Measurements from ENCODE around the gene PRMT7. TPM values are rescaled to one million over a fixed set of nuclear protein-coding genes. Genes with fewer than 3 reads are reported as not detected.

Gene PRMT7
- polyA plus RNA-seq, 3 donors, result 15.0 to 41.1 (median 15.2) TPM

GRCh38 chr16:68344252-68344651 is 33.4 kb downstream of the PRMT7 start:
- H3K4me2 ChIP-seq (replicated peaks; ENCODE audit: extremely low read depth, low read length, poor library complexity, severe bottlenecking), result no peak overlapping the region
- H4K20me1 ChIP-seq (ENCODE audit: insufficient read depth, low read length), result no peaks in the 10 kb centered on the region
- no peaks in the 10 kb centered on the region for H3K4me1 Mint-ChIP-seq
- 97% methylated on average over 10 of the region's 11 CpGs for WGBS (ENCODE audit: insufficient coverage)
- no peak for DNase-seq
- H3K4me3 Mint-ChIP-seq, result no peak overlapping the region
- no peak overlapping the region for H3K9ac ChIP-seq (ENCODE audit: insufficient read depth, low read length, poor library complexity, severe bottlenecking)
- H3K9me3 Mint-ChIP-seq, result no peaks in the 10 kb centered on the region
- H3K79me2 ChIP-seq (ENCODE audit: insufficient read depth, low read length), result no peaks in the 10 kb centered on the region
- H3K9me3 ChIP-seq (replicated peaks in 1 of 2; ENCODE audit: control insufficient read depth in 1 of 2, insufficient read depth in 1 of 2, low read length in 2 of 2), result no peaks in the 10 kb centered on the region
- peaks cover 65 to 98% of the 10 kb centered on the region in 2 donors for H3K36me3 ChIP-seq (replicated peaks in 1 of 2; ENCODE audit: control insufficient read depth in 1 of 2, insufficient read depth in 2 of 2, low read length in 2 of 2)
- no peaks in the 10 kb centered on the region for H3K27me3 ChIP-seq (ENCODE audit: control insufficient read depth in 2 of 2, insufficient read depth in 2 of 2, low read length in 2 of 2)
- no peak overlapping the region for H3K4me3 ChIP-seq (replicated peaks in 1 of 3; ENCODE audit: low read depth in 2 of 3, low read length in 3 of 3)
- peaks cover 88 to 95% of the 10 kb centered on the region in 2 donors for H3K36me3 Mint-ChIP-seq
- intact Hi-C loops (cut with micrococcal nuclease), result no loop called here
- H3K4me1 ChIP-seq (ENCODE audit: control insufficient read depth in 1 of 2, insufficient read depth in 2 of 2, low read length in 2 of 2), result no peaks in the 10 kb centered on the region
- H2AFZ ChIP-seq (ENCODE audit: insufficient read depth, low read depth, low read length, poor library complexity, severe bottlenecking), result no peak overlapping the region
- no peak for TF ChIP-seq CTCF (IDR thresholded peaks at IDR 0.05)
- H3K27me3 Mint-ChIP-seq (ENCODE audit: low read depth in 3 of 3), result peaks cover 0 to 3% (median 1%) of the 10 kb centered on the region in 3 donors
- no peak overlapping the region for H3K27ac ChIP-seq (ENCODE audit: low read depth in 1 of 2, low read length in 2 of 2)
- no peak overlapping the region for H3K27ac Mint-ChIP-seq

- Mint-ChIP-seq H3K27me3 (ENCODE audit: low read depth in 3 of 3) (peaks cover 0 to 3% (median 1%) of the 10 kb centered on the region in 3 donors), H3K27ac (no peak overlapping the region), H3K4me3 (no peak overlapping the region), H3K9me3 (no peaks in the 10 kb centered on the region), H3K36me3 (peaks cover 86 to 95% of the 10 kb centered on the region in 2 donors), H3K4me1 (no peaks in the 10 kb centered on the region)
- H3K9me3 ChIP-seq (replicated peaks in 1 of 2; ENCODE audit: control insufficient read depth in 1 of 2, insufficient read depth in 1 of 2, low read length in 2 of 2), result no peaks in the 10 kb centered on the region
- H3K4me2 ChIP-seq (replicated peaks; ENCODE audit: extremely low read depth, low read length, poor library complexity, severe bottlenecking), result no peak overlapping the region
- no peaks in the 10 kb centered on the region for H3K4me1 ChIP-seq (ENCODE audit: control insufficient read depth in 1 of 2, insufficient read depth in 2 of 2, low read length in 2 of 2)
- no peak overlapping the region for H2AFZ ChIP-seq (ENCODE audit: insufficient read depth, low read depth, low read length, poor library complexity, severe bottlenecking)
- H3K4me3 ChIP-seq (replicated peaks in 1 of 3; ENCODE audit: low read depth in 2 of 3, low read length in 3 of 3), result no peak overlapping the region
- H3K79me2 ChIP-seq (ENCODE audit: insufficient read depth, low read length), result no peaks in the 10 kb centered on the region
- no peaks in the 10 kb centered on the region for H3K27me3 ChIP-seq (ENCODE audit: control insufficient read depth in 2 of 2, insufficient read depth in 2 of 2, low read length in 2 of 2)
- no peaks in the 10 kb centered on the region for H4K20me1 ChIP-seq (ENCODE audit: insufficient read depth, low read length)
- DNase-seq, result no peak
- no peak for TF ChIP-seq CTCF (IDR thresholded peaks at IDR 0.05)
- H3K36me3 ChIP-seq (replicated peaks in 1 of 2; ENCODE audit: control insufficient read depth in 1 of 2, insufficient read depth in 2 of 2, low read length in 2 of 2), result peaks cover 65 to 98% of the 10 kb centered on the region in 2 donors
- intact Hi-C loops (cut with micrococcal nuclease), result no loop called here
- 62% methylated on average over 5 of the region's 11 CpGs for WGBS (ENCODE audit: insufficient coverage)
- H3K9ac ChIP-seq (ENCODE audit: insufficient read depth, low read length, poor library complexity, severe bottlenecking), result no peak overlapping the region
- no peak overlapping the region for H3K27ac ChIP-seq (ENCODE audit: low read depth in 1 of 2, low read length in 2 of 2)
These were observed 34.6 kb downstream of the PRMT7 start for GRCh38 chr16:68345351-68345810.

All from CD14-positive monocyte (primary cell).